DMS153 treated with DMSO at 0.1 percent for 48 hours (cell line): ENCODE results near the gene EP400.
"Not testable (repeated sequence)": the region's sequence is repeated elsewhere in the genome, so short reads cannot be mapped to it uniquely, and the experiment has no call there.

Source experiments
- DNase-seq: peaks from one replicate; lab custom pipeline; 2025; ENCODE audit not compliant: unreplicated experiment; lab: John Stamatoyannopoulos, UW

EP400 gene

DNA sequence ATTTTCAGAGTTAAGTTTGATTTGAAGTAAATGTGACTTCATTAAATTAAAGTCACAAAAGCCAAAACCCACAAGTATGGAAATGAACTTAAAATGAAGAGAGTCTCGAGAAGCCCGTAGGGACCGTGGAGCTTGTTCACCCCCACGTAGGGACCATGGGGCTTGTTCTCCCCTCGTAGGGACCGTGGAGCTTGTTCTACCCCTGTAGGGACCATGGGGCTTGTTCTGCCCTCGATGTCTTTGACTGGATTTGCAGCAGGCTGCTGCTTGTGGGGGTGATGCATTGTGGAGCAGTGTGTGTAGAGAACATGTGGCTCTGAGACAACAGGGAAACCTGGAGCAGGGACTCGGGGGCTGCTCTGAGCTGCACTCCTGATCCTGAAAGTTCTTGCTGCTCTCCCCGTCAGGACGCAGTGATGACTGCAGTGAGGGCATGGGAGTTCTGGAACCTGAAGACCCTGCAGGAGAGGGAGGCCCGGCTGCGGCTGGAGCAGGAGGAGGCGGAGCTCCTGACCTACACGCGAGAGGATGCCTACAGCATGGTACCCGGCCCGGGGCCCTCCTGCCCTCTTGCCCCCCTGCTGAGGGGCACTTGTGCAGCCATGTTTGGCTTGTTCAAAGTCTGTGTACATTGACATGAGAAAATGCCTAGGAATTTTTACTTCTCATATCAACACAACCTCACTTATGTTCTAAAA lies 94.2 kb downstream of the EP400 start:
- no peak for DNase-seq

GRCh38 chr12:132044661-132045412 lies 95.1 kb downstream of the EP400 start:
- DNase-seq: no peak

- DNase-seq: no peak
Observed at GRCh38 chr12:132045751-132046150, 96.0 kb downstream of the EP400 start.

GRCh38 chr12:132046561-132046960 lies 96.8 kb downstream of the EP400 start:
- no peak for DNase-seq

DNA sequence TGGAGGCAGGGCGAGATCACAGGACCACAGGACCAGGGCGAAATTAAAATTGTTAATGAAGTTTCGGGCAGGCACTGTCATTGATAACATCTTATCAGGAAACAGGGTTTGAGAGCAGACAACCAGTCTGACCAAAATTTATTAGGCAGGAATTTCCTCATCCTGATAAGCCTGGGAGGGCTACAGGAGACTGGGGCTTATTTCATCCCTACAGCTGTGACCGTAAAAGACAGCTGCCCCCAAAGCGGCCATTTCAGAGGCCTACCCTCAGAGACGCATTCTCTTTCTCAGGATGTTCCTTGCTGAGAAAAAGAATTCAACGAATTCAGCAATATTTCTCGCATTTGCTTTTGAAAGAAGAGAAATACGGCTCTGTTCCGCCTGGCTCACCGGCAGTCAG lies 97.9 kb downstream of the EP400 start:
- not testable (repeated sequence) for DNase-seq

GRCh38 chr12:132049442-132049841 lies 99.7 kb downstream of the EP400 start:
- DNase-seq: no peak

GRCh38 chr12:132049876-132050275 lies 100.1 kb downstream of the EP400 start:
- DNase-seq: no peak

DNA sequence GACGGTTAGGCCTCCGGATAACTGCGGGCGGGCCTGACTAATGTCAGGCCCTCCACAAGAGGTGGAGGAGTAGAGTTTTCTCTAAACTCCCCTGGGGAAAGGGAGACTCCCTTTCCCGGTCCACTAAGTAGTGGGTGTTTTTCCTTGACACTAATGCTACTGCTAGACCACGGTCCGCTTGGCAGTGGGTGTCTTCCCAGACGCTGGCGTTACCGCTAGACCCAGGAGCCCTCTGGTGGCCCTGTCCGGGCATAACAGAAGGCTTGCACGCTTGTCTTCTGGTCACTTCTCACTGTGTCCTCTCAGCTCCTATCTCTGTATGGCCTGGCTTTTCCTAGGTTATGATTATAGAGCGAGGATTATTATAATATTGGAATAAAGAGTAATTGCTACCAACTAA lies 102.0 kb downstream of the EP400 start:
- DNase-seq: not testable (repeated sequence)

DNA sequence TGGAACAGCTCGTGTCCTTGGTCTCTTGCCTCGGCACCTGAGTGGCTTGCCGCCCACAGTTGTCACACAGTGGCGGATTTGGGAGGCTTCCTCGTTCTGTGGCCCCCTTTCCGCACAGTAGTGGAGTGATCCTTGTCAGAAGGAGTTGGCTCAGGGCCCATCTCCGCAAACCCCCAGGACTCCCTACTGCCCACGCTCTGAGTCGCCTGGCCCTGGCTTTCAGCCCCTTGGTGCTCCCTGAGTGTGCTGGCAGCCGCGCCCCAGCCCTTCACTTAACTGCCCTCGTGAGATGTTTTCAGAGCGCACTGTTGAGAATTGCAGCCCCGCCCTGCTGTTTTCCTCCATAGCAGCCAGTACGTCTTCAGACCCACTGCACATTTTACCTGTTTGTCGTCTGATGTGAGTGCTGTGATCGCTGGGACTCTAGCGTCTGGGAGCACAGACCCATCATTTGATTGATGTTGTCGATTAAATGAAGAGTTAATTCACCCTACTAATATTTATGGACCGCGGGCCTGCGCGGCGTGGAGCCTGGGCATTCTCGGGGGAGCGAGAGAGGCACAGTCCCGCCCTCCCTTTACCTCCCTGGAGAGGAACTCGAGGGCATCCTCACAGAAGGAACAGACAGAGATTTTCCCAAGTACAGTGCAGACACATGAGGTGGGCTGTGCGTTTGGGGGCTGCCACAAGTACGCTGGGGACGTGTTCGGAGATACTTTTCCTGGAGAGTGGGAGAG lies 102.6 kb downstream of the EP400 start:
- DNase-seq: no peak

GRCh38 chr12:132053338-132054330 lies 103.9 kb downstream of the EP400 start:
- DNase-seq: no peak

- no peak for DNase-seq
Observed at GRCh38 chr12:132054983-132055382, 105.2 kb downstream of the EP400 start.

DNA sequence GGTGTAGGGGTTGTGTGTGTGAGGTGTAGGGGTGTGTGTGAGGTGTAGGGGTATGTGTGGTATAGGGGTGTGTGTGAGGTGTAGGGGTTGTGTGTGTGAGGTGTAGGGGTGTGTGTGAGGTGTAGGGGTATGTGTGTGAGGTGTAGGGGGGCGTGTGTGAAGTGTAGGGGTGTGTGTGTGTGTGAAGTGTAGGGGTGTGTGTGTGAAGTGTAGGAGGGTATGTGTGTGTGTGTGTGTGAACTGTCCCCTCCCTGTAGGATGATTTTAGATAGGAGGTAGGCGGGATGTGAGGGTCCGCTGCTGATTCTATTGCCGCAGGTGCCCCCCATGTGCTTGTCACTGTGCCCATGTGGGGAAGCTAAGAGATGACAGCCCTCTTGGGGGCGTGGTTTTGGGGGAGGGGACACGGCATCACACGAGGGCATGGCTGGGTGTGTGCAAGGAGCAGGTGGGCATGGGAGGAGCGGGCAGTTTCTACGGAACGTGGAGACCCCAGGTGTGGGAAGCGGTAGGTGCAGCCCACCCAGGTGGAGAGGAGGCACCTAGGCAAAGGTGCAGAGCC lies 105.9 kb downstream of the EP400 start:
- DNase-seq: no peak

GRCh38 chr12:132056320-132056719 lies 106.6 kb downstream of the EP400 start:
- DNase-seq: no peak

GRCh38 chr12:132056951-132057350 lies 107.2 kb downstream of the EP400 start:
- no peak for DNase-seq

GRCh38 chr12:132057691-132058090 lies 107.9 kb downstream of the EP400 start:
- no peak for DNase-seq

GRCh38 chr12:132061197-132061596 lies 111.5 kb downstream of the EP400 start:
- no peak for DNase-seq

GRCh38 chr12:132061641-132062430 lies 112.1 kb downstream of the EP400 start:
- DNase-seq: no peak

- no peak for DNase-seq
Observed at GRCh38 chr12:132062481-132062880, 112.7 kb downstream of the EP400 start.

DNA sequence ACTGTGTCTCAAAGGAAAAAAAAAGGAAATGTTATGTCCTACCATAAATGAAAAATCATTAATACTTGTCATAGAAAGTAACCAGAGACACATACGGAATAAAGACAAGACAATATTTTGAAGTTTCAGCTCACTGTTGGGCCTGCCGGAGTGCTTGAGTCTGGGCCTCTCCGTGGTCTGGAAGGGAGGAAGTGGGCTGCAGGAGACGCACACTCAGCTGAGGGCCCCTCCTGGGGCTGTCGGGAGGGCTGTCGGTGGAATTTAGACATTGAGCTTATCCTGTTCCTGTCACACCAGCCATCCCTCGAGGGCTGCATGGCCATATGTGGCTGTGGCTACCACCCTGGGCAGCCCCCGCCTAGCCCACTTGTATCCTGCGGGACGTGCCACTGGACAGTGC lies 113.7 kb downstream of the EP400 start:
- DNase-seq: no peak

DNA sequence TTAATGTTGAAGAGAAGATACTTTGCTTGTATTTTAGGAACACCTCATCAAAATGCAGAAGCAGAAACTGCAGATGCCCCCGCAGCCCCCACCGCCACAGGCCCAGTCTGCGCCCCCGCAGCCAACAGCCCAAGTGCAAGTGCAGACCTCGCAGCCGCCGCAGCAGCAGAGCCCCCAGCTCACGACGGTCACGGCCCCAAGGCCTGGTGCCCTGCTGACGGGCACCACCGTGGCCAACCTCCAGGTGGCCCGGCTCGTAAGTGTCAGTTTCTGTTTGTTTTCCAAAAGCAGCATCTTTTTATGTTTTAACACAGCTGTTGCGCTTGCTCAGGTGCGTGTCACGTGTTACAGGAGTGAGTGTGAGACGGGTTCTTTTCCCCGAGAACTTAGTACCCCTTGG lies 114.9 kb downstream of the EP400 start:
- DNase-seq: no peak
